GM21381 (cell line): ENCODE results near the gene SHCBP1L.

Experiments used
- ATAC-seq: cut with Tn5 transposase; IDR thresholded peaks from one replicate; pipeline ENCODE4 v1.9.1; 2021; ENCODE audit warnings: mild to moderate bottlenecking, moderate library complexity; ENCODE audit not compliant: unreplicated experiment

Gene SHCBP1L

DNA sequence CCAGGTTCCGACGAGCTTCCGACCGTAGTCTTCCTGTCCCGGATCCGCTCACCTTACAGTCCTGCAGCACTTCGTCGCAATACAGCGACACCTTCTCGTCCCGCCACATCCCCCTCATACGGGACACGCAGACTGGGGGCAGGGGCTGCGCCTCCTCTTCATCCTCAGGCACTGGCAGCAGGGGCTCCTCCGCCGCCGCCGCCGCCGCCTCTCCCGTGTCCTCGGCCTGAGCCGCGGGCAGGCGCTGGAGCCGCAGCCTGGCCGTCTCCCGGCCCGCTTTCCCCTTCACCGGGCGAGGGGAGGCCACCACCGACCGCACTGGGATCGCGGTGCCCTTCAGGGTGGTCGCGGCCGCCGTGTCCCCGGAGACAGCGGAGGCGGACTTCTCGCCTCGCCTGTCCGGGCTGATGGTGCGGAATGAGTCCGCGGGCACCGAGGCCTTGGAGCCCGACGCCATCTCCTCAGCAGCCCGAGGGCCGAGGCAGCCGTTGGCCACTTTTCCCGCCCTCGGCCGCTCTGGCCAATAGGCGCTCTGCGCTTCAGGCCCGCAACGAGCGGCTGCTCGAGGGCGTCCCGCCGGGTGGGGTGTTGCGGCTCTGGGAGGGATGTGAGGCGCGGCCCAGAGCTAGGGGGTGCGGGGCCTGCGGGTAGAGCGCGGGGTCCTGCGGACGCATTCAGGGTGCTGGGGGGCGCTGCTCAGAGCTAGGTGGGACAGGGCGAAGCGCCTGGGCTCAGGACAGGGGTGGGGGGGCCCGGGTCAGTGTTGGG, at the start of gene SHCBP1L:
Gene SHCBP1L (minus strand): TSS at position 490 of the 768 bp plus-strand sequence. CDS start 33 bp downstream, at position 457.
- ATAC-seq, result no peak

GRCh38 chr1:183002267-183002666, 49.3 kb upstream of the SHCBP1L start:
- no peak for ATAC-seq

- ATAC-seq, result no peak
Observed at GRCh38 chr1:183000167-183000962, 47.4 kb upstream of the SHCBP1L start.

DNA sequence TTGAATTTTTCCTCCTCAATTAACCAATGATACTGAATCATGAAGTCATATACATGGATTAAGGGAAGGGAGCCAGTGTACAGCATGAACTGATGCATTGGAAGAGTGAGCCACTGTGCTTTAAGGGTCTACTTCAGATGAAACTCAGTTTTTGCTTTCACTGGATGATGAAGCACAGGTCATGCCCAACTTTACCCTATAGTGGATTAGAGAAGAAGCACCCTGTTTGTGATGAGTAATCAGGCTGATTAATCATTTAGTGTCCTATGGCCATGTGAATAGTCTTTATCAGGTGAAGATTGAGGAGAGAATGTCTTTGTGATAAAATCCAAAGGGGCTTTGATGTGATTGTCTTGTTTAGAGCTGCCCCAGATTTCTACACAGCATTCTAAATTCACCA, 45.5 kb upstream of the SHCBP1L start:
- no peak for ATAC-seq

DNA sequence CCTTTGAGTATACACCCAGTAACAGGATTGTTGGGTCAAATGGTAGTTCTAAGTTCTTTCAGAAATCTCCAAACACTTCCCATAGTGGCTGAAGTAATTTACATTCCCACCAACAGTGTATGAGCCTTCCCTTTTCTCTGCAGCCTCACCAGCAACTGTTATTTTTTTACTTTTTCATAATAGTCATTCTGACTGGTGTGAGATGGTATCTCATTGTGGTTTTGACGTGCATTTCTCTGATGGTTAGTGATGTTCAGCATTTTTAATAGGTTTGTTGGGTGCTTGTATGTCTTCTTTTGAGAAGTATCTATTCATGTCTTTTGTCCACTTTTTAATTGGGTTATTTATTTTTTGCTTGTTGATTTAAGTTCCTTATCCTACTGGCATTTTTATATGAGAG, 43.9 kb upstream of the SHCBP1L start:
- no peak for ATAC-seq

DNA sequence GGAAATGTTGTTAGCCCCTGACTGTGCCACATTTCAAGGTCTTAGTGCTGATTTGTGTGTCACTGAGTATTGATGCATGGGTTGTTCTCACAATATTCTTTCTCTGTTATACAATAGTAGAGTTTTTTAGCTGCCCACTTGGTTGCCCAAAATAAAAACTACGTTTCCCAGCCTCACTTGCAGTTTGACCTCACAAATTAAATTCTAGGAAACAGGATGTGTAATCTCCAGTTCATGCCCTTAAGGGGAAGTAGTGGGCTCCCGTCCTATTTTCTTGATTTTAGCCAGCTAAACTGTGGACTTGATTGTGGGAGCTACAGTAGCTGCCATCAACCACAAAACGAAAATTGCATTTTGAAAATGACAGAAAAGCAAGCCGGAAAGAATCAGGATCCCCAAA, 42.9 kb upstream of the SHCBP1L start:
- ATAC-seq, result no peak

DNA sequence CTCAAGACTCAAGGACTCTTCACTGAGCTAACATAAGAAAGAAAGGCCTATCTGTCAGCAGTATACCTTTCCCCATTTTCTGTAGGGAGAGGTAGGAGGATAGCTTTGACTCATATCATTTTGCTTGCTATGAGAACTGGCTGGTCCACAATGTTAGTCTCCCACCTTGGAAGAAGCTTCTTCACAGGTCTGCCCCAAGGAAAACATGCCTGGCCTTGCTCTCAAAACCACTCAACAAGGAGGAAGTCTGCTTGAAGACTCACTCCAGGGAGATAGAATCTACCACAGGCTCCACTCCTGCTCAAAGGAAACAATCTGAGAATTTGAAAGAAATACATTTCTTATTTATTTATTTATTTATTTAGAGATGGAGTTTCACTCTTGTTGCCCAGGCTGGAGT, 40.8 kb upstream of the SHCBP1L start:
- no peak for ATAC-seq

GRCh38 chr1:182990413-182991144, 37.6 kb upstream of the SHCBP1L start:
- no peak for ATAC-seq

DNA sequence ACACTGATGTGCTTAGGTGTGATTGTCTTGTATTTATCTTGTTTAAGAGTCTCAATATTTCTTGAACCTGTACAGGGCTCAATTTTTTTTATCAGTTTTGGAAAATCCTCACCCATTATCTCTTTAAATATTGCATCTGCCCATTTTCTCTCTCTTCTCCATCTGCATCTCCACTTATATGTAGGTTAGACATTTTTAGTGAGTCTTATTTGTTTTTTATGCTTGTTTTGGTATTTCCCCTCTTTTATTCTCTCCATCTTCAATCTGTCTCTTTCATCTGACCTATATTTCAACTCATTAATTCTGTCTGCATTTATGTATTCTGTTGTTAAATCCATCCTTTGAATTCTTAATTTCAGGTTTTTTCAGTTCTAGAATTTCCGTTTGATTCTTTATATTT, 32.9 kb upstream of the SHCBP1L start:
- ATAC-seq, result no peak

GRCh38 chr1:182984621-182985020, 31.7 kb upstream of the SHCBP1L start:
- no peak for ATAC-seq

GRCh38 chr1:182984138-182984537, 31.2 kb upstream of the SHCBP1L start:
- ATAC-seq, result no peak

- ATAC-seq, result no peak
Observed at GRCh38 chr1:182978151-182978853, 25.3 kb upstream of the SHCBP1L start.

DNA sequence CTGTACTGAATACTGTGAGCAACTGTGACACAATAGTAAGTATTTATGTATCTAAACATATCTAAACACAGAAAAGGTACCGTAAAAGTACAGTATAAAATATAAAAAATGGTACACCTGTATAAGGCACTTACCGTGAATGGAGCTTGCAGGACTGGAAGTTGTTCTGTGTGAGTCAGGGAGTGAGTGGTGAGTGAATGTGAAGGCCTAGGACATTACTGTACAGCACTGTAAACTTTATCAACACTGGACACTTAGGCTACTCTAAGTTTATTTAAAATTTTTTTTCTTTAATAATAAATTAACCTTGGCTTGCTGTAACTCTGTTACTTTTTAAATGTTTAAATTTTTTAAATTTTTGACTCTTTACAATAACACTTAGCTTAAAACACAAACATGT, 24.5 kb upstream of the SHCBP1L start:
- no peak for ATAC-seq

GRCh38 chr1:182974506-182975191, 21.7 kb upstream of the SHCBP1L start:
- ATAC-seq, result no peak

GRCh38 chr1:182972829-182973228, 19.9 kb upstream of the SHCBP1L start:
- ATAC-seq, result no peak

DNA sequence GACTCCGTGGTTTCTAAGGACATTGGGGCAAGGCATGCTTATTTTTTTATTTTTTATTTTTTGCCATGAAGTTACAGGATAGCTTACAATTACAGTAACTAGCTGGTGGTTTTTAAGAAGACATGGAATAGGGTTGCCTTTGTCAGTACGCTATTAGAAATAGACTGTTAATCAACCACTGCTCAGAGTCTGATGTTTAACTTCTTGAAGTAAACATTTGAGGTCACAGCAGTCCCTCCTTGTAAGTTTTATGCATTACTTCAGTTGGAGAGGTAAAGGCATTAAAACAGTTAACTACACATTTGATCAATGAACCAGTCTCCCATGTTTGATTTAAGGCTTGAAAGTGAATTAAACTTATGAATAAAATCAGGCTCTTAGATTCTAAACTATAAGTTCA, 19.3 kb upstream of the SHCBP1L start:
- ATAC-seq, result no peak

DNA sequence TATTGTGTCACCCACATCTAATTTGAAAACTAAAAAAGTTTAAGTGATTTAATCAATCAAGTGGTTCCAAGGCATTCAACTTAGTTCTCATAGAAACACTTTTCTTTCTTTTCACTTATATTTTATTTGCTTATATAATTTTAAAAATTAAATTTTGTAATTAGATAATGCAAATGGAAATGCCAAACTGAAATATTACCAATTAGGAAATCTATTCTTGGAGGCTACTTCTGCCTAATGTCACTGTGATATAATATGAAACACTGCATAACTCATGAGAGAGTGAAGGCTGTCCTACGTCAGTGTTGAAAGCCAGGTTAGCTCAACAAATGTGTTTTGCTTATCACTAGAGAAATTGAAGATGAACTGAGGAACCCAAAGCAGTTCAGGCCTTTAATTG, 18.3 kb upstream of the SHCBP1L start:
- ATAC-seq, result no peak

GRCh38 chr1:182968836-182969734, 16.1 kb upstream of the SHCBP1L start:
- no peak for ATAC-seq

- no peak for ATAC-seq
Observed at GRCh38 chr1:182968151-182968741, 15.3 kb upstream of the SHCBP1L start.
